Measurements from ENCODE around the gene HYAL1. TPM values are rescaled to one million over a fixed set of nuclear protein-coding genes. Genes with fewer than 3 reads are reported as not detected.

Gene HYAL1
- total and polyA plus RNA-seq, 9 donors = 1.8 to 9.3 (median 3.5) TPM

DNA sequence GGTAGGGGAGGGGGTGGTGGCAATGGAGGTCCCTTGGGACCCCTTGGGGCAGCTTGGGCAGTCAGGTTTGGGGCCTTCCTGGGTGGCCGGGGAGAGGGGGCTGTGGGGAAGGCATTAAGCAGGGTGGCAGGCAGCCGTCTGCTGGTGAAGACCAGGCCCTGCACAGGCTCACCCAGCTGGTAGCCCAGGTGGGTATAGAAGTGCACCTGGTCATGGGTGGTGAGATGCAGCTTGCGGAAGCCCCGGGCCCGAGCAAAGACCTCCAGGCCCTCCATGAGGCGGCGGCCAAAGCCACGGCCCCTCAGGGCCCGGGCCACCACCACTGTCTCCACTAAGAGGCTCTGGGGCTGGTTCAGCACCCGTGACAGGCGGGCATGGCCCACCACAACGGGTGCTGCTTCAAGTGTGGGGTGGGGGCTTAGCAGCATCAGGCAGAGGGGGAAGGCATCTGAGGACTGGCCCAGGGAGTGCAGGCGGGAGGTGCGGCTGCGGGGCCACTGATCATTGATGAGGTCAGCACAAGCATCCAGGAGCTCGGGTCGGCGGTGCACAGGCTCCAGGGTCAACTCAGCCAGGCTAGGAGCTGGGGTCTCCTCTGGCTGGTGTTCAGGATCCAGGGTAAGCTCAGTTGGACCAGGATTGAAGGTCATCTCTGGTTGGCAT is 6.5 kb downstream of the HYAL1 start:
- Histone ChIP-seq H3K27ac (no peak overlapping the region), H3K4me1 (ENCODE audit: insufficient read depth) (peaks cover 9% of the 10 kb centered on the region), H3K9me3 (no peaks in the 10 kb centered on the region), H3K4me3 (no peak overlapping the region), H3K27me3 (no peaks in the 10 kb centered on the region), H3K36me3 (no peaks in the 10 kb centered on the region)
- WGBS, 3 donors = 85 to 87% (median 86%) methylated on average over 17 to 18 of the region's 18 CpGs
- TF ChIP-seq POLR2A (IDR thresholded peaks at IDR 0.05) (no peak), EP300 (IDR thresholded peaks at IDR 0.05) (no peak)
- TF ChIP-seq, protein P1, sequence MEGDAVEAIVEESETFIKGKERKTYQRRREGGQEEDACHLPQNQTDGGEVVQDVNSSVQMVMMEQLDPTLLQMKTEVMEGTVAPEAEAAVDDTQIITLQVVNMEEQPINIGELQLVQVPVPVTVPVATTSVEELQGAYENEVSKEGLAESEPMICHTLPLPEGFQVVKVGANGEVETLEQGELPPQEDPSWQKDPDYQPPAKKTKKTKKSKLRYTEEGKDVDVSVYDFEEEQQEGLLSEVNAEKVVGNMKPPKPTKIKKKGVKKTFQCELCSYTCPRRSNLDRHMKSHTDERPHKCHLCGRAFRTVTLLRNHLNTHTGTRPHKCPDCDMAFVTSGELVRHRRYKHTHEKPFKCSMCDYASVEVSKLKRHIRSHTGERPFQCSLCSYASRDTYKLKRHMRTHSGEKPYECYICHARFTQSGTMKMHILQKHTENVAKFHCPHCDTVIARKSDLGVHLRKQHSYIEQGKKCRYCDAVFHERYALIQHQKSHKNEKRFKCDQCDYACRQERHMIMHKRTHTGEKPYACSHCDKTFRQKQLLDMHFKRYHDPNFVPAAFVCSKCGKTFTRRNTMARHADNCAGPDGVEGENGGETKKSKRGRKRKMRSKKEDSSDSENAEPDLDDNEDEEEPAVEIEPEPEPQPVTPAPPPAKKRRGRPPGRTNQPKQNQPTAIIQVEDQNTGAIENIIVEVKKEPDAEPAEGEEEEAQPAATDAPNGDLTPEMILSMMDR (IDR thresholded peaks at IDR 0.05) = no peak
- peak in 2 of 5 donors; percentile 47 to 49 for DNase-seq
- intact Hi-C loops (cut with DNase I) = no loop called here

DNA sequence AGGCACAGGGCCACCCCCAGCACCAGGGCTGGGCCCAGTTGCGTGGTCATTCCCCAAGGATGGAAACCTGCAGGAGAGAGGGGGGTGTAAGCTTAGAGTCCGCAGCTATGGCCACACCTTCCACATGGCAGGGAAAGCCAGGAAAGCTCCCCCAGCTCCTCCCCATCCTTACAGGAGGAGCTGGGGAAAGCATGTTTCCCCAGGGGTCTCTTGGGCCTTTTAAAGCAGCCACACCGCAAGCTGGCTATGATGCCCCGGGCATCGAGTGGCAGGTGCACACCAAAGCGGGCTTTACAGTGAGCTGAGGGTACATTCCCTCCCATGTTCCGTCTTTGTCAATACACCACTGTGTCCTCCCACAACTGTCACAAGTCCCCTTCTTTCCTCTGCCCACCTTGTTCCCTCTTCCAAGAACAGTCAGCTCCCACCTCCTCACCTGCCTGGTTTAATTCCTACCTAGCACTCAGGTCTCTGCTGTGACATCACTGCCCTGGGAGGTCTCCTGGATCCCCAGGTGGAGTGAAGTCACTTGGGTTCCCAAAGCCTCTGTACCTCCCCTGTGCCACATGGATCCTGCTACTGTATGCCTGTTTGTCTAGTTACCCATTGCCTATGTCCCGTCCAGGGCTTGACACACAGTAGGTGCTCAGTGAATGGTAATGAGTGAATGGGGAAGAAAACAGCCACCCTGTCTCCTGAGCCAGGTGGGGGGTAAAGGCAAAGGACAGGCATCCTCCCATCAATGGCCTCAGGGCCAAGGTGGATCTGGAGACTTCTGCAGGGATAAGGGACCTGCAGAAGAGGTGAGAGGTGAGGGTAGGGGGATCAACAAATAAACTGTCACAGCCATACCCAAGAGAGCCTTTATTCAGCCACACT is 7.6 kb downstream of the HYAL1 start:
- H3K9me3 ChIP-seq = no peaks in the 10 kb centered on the region
- H3K4me3 ChIP-seq = no peak overlapping the region
- WGBS, 3 donors = 72 to 76% (median 72%) methylated on average over 8 of the region's 8 CpGs
- H3K4me1 ChIP-seq (ENCODE audit: insufficient read depth) = peaks cover 12% of the 10 kb centered on the region
- no peak overlapping the region for H3K27ac ChIP-seq
- no peak for TF ChIP-seq EP300 (IDR thresholded peaks at IDR 0.05)
- TF ChIP-seq, protein P1 (IDR thresholded peaks at IDR 0.05) = no peak
- DNase-seq = no peak
- no peaks in the 10 kb centered on the region for H3K27me3 ChIP-seq
- H3K36me3 ChIP-seq = no peaks in the 10 kb centered on the region
- intact Hi-C loops (cut with DNase I) = no loop called here

DNA sequence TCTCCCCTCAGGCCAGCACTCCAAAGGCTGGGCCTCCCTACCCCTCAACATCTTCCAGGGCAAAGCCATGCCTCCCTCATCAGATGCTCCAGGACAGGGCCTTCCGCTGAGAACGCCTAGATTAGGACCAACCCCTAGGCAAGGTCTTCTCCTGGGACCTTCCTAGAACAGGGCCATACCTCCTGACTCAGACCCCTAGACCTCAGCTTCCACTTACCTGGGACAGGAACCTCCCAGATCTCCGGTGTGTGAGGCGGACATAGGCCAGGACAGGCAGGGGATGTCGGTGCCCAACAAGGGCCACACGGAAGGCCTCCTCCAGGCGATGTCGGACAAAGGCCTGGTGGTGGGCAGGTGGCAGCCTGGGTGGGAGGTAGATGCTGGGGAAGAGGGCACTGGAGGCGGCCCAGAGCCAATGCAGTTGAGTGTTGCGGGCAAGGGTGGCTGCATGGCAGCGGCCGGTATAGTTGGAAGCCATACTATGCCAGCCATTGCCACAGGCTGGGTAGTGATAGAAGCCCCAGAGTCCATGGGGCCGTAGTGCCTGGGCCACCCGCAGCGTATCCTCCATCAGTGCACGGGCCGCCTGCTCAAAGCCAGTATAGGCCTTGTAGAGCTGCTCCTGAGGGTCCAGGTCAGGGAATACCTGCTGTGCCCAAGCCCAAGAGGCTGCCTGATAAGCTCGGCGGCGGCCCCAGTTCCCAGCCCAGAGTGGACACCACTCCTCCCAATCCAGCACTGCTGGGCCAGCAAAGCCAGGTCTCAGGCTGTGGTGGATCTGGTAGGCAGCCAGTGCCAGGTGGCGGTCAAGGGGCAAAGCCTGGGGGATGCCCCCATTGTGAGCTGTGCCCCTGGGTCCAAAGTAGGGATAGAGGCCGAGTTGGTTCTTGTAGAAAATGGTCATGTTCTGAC is 8.6 kb downstream of the HYAL1 start:
- no peak for TF ChIP-seq POLR2A (IDR thresholded peaks at IDR 0.05)
- TF ChIP-seq EP300 (IDR thresholded peaks at IDR 0.05) = no peak
- TF ChIP-seq, protein P1 (IDR thresholded peaks at IDR 0.05) = no peak
- no peaks in the 10 kb centered on the region for H3K36me3 ChIP-seq
- H3K9me3 ChIP-seq = no peaks in the 10 kb centered on the region
- no peaks in the 10 kb centered on the region for H3K27me3 ChIP-seq
- peaks cover 9% of the 10 kb centered on the region for H3K4me1 ChIP-seq (ENCODE audit: insufficient read depth)
- intact Hi-C loops (cut with DNase I) = no loop called here
- DNase-seq = no peak
- no peak overlapping the region for H3K4me3 ChIP-seq
- no peak overlapping the region for H3K27ac ChIP-seq
- 82 to 88% (median 87%) methylated on average over 21 to 22 of the region's 22 CpGs for WGBS, 3 donors

DNA sequence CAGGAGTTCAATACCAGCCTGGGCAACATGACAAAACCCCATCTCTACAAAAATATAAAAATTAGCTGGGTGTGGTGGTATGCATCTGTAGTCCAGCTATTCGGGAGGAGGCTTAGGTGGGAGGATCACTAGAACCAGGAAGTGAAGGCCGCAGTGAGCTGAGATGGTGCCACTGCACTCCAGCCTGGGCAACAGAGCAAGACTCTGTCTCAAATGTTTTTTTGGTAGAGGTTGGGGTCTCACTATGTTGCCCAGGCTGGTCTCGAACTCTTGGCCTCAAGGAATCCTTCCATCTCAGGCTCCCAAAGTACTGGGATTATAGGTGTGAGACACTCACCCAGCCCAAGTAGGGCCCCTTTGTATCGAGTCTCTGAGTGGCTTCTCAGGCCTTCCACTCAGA is 9.3 kb downstream of the HYAL1 start:
- Histone ChIP-seq H3K4me3 (no peak overlapping the region), H3K27ac (no peak overlapping the region), H3K4me1 (ENCODE audit: insufficient read depth) (peaks cover 9% of the 10 kb centered on the region), H3K36me3 (no peaks in the 10 kb centered on the region), H3K27me3 (no peaks in the 10 kb centered on the region), H3K9me3 (no peaks in the 10 kb centered on the region)
- no peak for DNase-seq
- WGBS, 3 donors = 76 to 81% (median 81%) methylated on average over 4 of the region's 4 CpGs
- TF ChIP-seq EP300 (IDR thresholded peaks at IDR 0.05) (no peak), POLR2A (IDR thresholded peaks at IDR 0.05) (no peak)
- TF ChIP-seq, protein P1 (IDR thresholded peaks at IDR 0.05) = no peak
- intact Hi-C loops (cut with DNase I) = no loop called here
